Astrocyte (in vitro differentiated cells and primary cell): Measurements from ENCODE around the gene SLC25A47. TPM values are rescaled to one million over a fixed set of nuclear protein-coding genes. Genes with fewer than 3 reads are reported as not detected.

Source experiments
- DNase-seq: peaks from one replicate; pipeline ENCODE4 v3.0.0-alpha.2; 2010; ENCODE audit warnings: low read depth
- FAIRE-seq: peaks from 2 replicates; lab custom pipeline; 2011; peaks lifted over from hg19 to GRCh38; lab: Jason Lieb, UNC
- H2AFZ ChIP-seq: 2 replicates; pipeline ENCODE4 v1.6.0; 2012; ENCODE audit warnings: low read depth, low read length, inconsistent platforms
- H3K27ac ChIP-seq: 2 replicates; pipeline ENCODE4 v1.5.1; 2011; ENCODE audit warnings: low read depth, low read length, inconsistent platforms
- H3K27me3 ChIP-seq: 2 replicates; pipeline ENCODE4 v1.6.0; 2011; ENCODE audit warnings: low read length, inconsistent platforms; ENCODE audit not compliant: insufficient read depth
- H3K36me3 ChIP-seq: 2 replicates; pipeline ENCODE4 v1.5.1; 2011; ENCODE audit warnings: low read length, inconsistent platforms; ENCODE audit not compliant: insufficient read depth
- H3K4me1 ChIP-seq: 2 replicates; pipeline ENCODE4 v1.5.1; 2011; ENCODE audit warnings: low read length, inconsistent platforms; ENCODE audit not compliant: insufficient read depth
- H3K4me2 ChIP-seq: 2 replicates; pipeline ENCODE4 v1.6.0; 2012; ENCODE audit warnings: low read length, inconsistent platforms
- H3K4me3 ChIP-seq: 2 replicates; pipeline ENCODE4 v1.5.1; 2011; ENCODE audit warnings: low read depth, mild to moderate bottlenecking, low read length, inconsistent platforms; ENCODE audit not compliant: insufficient read depth
- H3K79me2 ChIP-seq: 2 replicates; pipeline ENCODE4 v1.6.0; 2012; ENCODE audit warnings: mild to moderate bottlenecking, low read length, inconsistent platforms; ENCODE audit not compliant: insufficient read depth
- H3K9ac ChIP-seq: 2 replicates; pipeline ENCODE4 v1.6.0; 2012; ENCODE audit warnings: mild to moderate bottlenecking, low read length, inconsistent platforms
- H3K9me3 ChIP-seq: 2 replicates; pipeline ENCODE4 v1.5.1; 2012; ENCODE audit warnings: low read depth, mild to moderate bottlenecking, low read length, inconsistent platforms; ENCODE audit not compliant: insufficient read depth
- H4K20me1 ChIP-seq: 2 replicates; pipeline ENCODE4 v1.6.0; 2012; ENCODE audit warnings: low read length, inconsistent platforms; ENCODE audit not compliant: insufficient read depth
- H3K27ac Mint-ChIP-seq: one replicate; pipeline ENCODE4 v1.8.0; 2021; ENCODE audit warnings: mild to moderate bottlenecking, mixed read lengths; ENCODE audit not compliant: unreplicated experiment
- H3K27me3 Mint-ChIP-seq: one replicate; pipeline ENCODE4 v1.8.0; 2021; ENCODE audit warnings: low read depth, mixed read lengths; ENCODE audit not compliant: unreplicated experiment
- H3K36me3 Mint-ChIP-seq: one replicate; pipeline ENCODE4 v1.8.0; 2021; ENCODE audit warnings: low read depth, mixed read lengths; ENCODE audit not compliant: unreplicated experiment
- H3K4me1 Mint-ChIP-seq: one replicate; pipeline ENCODE4 v1.8.0; 2021; ENCODE audit warnings: low read depth, mixed read lengths; ENCODE audit not compliant: unreplicated experiment
- H3K4me3 Mint-ChIP-seq: one replicate; pipeline ENCODE4 v1.8.0; 2021; ENCODE audit warnings: mild to moderate bottlenecking, moderate library complexity, mixed read lengths; ENCODE audit not compliant: unreplicated experiment
- H3K9me3 Mint-ChIP-seq: one replicate; pipeline ENCODE4 v1.8.0; 2021; ENCODE audit warnings: mild to moderate bottlenecking, mixed read lengths; ENCODE audit not compliant: unreplicated experiment
- EZH2 ChIP-seq: IDR thresholded peaks from 2 replicates; pipeline ENCODE4 v1.6.1; 2012; ENCODE audit warnings: mild to moderate bottlenecking, low read length, inconsistent platforms; ENCODE audit not compliant: insufficient read depth
- total RNA-seq: library from RNA; stranded (reverse); gene quantifications from 2 replicates; pipeline ENCODE4 v1.2.1, GENCODE V29; 2021
- TF ChIP-seq, protein P1 (sequence below): IDR thresholded peaks from 2 replicates; pipeline ENCODE4 v1.5.1; 2011; ENCODE audit warnings: low read depth, mild to moderate bottlenecking, inconsistent platforms, low read length, moderate library complexity; ENCODE audit not compliant: insufficient read depth

Gene SLC25A47
- total RNA-seq, 1 donor from 2014 or later = not detected

DNA sequence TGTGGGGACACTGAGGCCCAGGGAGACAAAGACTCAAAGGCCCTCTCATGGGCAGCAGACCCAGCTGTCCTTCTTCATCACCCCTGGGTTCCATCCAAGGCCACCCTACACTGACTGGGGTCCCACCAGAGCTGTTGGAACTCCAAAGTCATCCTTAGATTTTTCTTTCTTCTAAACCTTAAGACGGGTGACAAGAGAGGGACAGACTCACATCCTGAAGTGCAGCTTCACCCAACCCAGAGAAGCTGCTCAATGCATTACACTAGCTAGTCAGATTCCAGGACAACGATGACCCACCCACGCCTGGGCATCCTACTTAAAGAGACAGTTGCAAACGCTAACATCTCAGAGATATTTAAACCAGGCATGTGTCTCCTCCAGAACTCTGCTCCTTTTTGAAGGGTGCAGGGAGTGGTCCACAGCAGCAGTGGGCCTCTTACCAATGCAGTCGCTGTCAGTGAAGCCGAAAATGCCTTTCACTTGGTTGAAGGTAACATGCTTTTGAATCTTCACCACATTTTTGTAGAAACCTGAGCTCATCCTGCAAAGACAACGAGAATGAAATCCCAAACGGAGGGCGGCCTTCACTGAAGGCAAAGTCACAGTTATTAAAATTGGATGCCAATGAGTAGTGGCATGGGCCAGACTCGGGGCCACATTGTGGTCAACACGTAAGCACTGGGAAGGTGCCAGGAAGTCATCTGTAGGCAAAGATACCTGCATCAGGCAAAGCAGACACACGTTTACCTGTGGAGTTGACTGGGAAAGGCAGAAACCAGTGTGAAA is 23.4 kb downstream of the SLC25A47 start:
- no peaks in the 10 kb centered on the region for H3K79me2 ChIP-seq
- H3K4me1 Mint-ChIP-seq = peaks cover 9% of the 10 kb centered on the region

DNA sequence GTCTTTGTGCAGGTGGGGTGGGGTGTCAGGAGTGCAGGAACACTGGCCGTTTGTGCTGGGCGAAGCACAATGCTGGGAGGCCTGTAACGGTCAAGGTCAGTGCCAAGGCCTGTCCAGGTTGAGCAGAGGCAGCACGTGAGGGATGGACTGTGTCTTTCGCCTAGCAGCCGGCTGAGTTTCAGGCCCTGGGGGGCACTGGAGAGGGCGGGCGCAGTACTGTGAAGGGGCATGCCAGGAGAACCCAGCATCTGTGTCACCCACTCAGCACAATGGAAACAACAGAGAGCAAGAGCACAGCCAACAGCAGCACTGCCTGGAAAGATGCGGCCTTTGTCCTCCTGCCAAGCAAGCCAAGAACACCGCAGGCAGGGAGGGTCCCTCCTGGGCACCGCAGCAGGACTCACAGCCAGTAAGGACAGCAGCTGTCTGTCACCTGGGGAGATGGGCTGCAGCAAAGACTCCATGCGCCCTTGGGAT is 25.2 kb downstream of the SLC25A47 start:
- Mint-ChIP-seq H3K36me3 (peaks cover 44% of the 10 kb centered on the region), H3K27me3 (no peaks in the 10 kb centered on the region)
- H3K36me3 ChIP-seq = peaks cover 19% of the 10 kb centered on the region

More for the DNA sequence above, 23.4 kb downstream of the SLC25A47 start:
- Mint-ChIP-seq H3K9me3 (no peaks in the 10 kb centered on the region), H3K4me3 (no peak overlapping the region), H3K36me3 (peaks cover 40% of the 10 kb centered on the region), H3K27ac (no peak overlapping the region), H3K27me3 (no peaks in the 10 kb centered on the region)
- TF ChIP-seq, protein P1, sequence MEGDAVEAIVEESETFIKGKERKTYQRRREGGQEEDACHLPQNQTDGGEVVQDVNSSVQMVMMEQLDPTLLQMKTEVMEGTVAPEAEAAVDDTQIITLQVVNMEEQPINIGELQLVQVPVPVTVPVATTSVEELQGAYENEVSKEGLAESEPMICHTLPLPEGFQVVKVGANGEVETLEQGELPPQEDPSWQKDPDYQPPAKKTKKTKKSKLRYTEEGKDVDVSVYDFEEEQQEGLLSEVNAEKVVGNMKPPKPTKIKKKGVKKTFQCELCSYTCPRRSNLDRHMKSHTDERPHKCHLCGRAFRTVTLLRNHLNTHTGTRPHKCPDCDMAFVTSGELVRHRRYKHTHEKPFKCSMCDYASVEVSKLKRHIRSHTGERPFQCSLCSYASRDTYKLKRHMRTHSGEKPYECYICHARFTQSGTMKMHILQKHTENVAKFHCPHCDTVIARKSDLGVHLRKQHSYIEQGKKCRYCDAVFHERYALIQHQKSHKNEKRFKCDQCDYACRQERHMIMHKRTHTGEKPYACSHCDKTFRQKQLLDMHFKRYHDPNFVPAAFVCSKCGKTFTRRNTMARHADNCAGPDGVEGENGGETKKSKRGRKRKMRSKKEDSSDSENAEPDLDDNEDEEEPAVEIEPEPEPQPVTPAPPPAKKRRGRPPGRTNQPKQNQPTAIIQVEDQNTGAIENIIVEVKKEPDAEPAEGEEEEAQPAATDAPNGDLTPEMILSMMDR = no peak
- TF ChIP-seq EZH2 = no peak
- Histone ChIP-seq H2AFZ (no peak overlapping the region), H3K9me3 (no peaks in the 10 kb centered on the region), H3K4me1 (peaks cover 3% of the 10 kb centered on the region), H3K4me2 (no peak overlapping the region), H4K20me1 (peaks cover 11% of the 10 kb centered on the region), H3K4me3 (no peak overlapping the region), H3K36me3 (peaks cover 12% of the 10 kb centered on the region), H3K9ac (no peak overlapping the region), H3K27ac (no peak overlapping the region), H3K27me3 (no peaks in the 10 kb centered on the region)
- FAIRE-seq (no peak), DNase-seq (no peak)

More for the DNA sequence above, 25.2 kb downstream of the SLC25A47 start:
- H3K4me2 ChIP-seq = no peak overlapping the region
- FAIRE-seq (no peak), DNase-seq (no peak)
- no peak overlapping the region for H2AFZ ChIP-seq
- Mint-ChIP-seq H3K27ac (no peak overlapping the region), H3K9me3 (no peaks in the 10 kb centered on the region), H3K4me3 (no peak overlapping the region), H3K4me1 (no peaks in the 10 kb centered on the region)
- no peaks in the 10 kb centered on the region for H3K79me2 ChIP-seq
- H3K4me1 ChIP-seq = no peaks in the 10 kb centered on the region
- no peak overlapping the region for H3K4me3 ChIP-seq
- no peaks in the 10 kb centered on the region for H3K9me3 ChIP-seq
- H4K20me1 ChIP-seq = peaks cover 11% of the 10 kb centered on the region
- H3K27me3 ChIP-seq = no peaks in the 10 kb centered on the region
- TF ChIP-seq EZH2 = no peak
- TF ChIP-seq, protein P1 = no peak
- H3K27ac ChIP-seq = no peak overlapping the region
- no peak overlapping the region for H3K9ac ChIP-seq
